SH-SY5Y (cell line): ENCODE results near the gene ZBTB7C.

Experiments used
- GATA2 ChIP-seq: IDR thresholded peaks from 2 replicates; pipeline ENCODE4 v1.6.1; 2011; ENCODE audit warnings: mild to moderate bottlenecking, low read depth, low read length
- GATA3 ChIP-seq: IDR thresholded peaks from 2 replicates; pipeline ENCODE4 v1.6.1; 2011; ENCODE audit warnings: low read depth, mild to moderate bottlenecking, low read length, moderate library complexity

DNA sequence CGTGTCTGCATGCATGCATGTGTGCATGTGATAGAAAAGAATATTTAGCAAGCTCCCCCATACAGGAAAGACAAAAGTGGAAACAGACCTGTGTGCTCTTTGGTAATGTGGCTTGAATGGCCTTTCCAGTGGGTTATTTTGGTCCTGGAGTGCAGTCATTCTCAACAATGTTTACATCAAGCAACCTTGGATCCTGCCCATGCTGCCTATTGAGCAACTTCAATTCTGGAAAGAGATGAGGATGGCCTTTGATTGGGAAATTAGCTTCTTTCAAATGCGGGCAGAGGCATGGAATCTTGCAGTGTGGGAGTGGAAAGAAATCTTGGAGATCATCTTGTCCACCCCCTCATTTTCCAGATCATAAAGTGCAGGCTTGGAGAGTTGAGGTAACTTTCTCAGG lies 391.5 kb downstream of the ZBTB7C start:
- TF ChIP-seq GATA2, result no peak
- no peak for TF ChIP-seq GATA3
